Measurements from ENCODE around the gene FOXD2. TPM values are rescaled to one million over a fixed set of nuclear protein-coding genes. Genes with fewer than 3 reads are reported as not detected.

FOXD2 gene
- total RNA-seq, 1 donor from 2014 or later: 0.11 TPM

DNA sequence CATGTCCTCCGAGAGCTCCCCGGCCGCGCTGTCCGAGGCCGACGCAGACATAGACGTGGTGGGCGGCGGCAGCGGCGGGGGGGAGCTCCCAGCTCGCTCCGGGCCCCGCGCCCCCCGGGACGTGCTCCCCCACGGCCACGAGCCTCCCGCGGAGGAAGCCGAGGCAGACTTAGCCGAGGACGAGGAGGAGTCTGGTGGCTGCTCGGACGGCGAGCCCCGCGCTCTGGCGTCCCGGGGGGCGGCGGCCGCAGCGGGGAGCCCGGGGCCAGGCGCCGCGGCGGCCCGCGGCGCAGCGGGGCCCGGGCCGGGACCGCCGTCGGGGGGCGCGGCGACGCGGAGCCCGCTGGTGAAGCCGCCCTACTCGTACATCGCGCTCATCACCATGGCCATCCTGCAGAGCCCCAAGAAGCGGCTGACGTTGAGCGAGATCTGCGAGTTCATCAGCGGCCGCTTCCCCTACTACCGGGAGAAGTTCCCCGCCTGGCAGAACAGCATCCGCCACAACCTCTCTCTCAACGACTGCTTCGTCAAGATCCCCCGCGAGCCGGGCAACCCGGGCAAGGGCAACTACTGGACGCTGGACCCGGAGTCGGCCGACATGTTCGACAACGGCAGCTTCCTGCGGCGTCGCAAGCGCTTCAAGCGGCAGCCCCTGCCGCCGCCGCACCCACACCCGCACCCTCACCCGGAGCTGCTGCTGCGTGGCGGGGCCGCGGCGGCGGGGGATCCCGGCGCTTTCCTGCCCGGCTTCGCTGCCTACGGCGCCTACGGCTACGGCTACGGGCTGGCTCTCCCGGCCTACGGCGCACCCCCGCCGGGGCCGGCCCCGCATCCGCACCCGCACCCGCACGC is 547 bp downstream of the FOXD2 start:
- H3K27me3 Mint-ChIP-seq (ENCODE audit: low read depth): peaks cover 21% of the 10 kb centered on the region
- intact Hi-C loops (cut with micrococcal nuclease): loop anchor here (5.0 to 10.0 kb wide), 3 partner anchors 94 to 951 kb away; partner anchors contain the start of gene DMBX1
- no peaks in the 10 kb centered on the region for H3K9me3 Mint-ChIP-seq
- H3K36me3 Mint-ChIP-seq (ENCODE audit: low read depth): peaks cover 27% of the 10 kb centered on the region
- DNase-seq (ENCODE audit: low spot score): peak; percentile 35
- peak overlapping the region; percentile 12 for H3K27ac Mint-ChIP-seq
- H3K4me3 Mint-ChIP-seq (ENCODE audit: low read depth): peak overlapping the region; percentile 66
- H3K4me1 Mint-ChIP-seq (ENCODE audit: low read depth): peaks cover 18% of the 10 kb centered on the region

DNA sequence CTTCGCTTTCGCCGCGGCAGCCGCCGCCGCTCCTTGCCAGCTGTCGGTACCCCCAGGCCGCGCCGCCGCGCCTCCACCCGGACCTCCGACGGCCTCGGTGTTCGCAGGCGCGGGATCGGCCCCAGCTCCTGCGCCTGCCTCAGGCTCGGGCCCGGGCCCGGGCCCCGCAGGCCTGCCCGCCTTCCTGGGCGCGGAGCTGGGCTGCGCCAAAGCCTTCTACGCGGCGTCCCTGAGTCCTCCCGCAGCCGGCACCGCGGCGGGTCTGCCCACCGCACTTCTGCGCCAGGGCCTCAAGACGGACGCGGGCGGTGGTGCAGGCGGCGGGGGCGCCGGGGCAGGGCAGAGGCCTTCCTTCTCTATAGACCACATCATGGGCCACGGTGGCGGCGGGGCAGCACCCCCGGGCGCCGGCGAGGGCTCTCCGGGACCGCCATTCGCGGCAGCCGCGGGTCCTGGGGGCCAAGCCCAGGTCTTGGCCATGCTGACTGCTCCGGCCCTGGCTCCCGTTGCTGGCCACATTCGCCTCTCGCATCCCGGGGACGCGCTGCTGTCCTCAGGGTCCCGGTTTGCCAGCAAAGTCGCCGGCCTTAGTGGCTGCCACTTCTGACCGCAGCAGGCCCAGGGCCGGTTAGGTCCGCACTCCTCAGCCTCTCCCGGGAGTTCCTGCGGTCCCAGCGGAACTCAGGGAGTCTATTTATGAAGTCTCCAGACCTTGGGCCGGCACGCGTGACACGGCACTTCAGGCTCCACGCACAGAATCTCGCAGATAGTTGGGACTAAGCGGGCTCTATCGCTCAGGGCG is 1.4 kb downstream of the FOXD2 start:
- H3K36me3 Mint-ChIP-seq (ENCODE audit: low read depth): peaks cover 20% of the 10 kb centered on the region
- peaks cover 14% of the 10 kb centered on the region for H3K27me3 Mint-ChIP-seq (ENCODE audit: low read depth)
- intact Hi-C loops (cut with micrococcal nuclease): loop anchor here (5.0 to 10.0 kb wide), 3 partner anchors 93 to 952 kb away; partner anchors contain the start of gene DMBX1
- no peak for DNase-seq (ENCODE audit: low spot score)
- H3K4me1 Mint-ChIP-seq (ENCODE audit: low read depth): peaks cover 16% of the 10 kb centered on the region
- H3K4me3 Mint-ChIP-seq (ENCODE audit: low read depth): peak overlapping the region; percentile 11
- no peak overlapping the region for H3K27ac Mint-ChIP-seq
- H3K9me3 Mint-ChIP-seq: no peaks in the 10 kb centered on the region

DNA sequence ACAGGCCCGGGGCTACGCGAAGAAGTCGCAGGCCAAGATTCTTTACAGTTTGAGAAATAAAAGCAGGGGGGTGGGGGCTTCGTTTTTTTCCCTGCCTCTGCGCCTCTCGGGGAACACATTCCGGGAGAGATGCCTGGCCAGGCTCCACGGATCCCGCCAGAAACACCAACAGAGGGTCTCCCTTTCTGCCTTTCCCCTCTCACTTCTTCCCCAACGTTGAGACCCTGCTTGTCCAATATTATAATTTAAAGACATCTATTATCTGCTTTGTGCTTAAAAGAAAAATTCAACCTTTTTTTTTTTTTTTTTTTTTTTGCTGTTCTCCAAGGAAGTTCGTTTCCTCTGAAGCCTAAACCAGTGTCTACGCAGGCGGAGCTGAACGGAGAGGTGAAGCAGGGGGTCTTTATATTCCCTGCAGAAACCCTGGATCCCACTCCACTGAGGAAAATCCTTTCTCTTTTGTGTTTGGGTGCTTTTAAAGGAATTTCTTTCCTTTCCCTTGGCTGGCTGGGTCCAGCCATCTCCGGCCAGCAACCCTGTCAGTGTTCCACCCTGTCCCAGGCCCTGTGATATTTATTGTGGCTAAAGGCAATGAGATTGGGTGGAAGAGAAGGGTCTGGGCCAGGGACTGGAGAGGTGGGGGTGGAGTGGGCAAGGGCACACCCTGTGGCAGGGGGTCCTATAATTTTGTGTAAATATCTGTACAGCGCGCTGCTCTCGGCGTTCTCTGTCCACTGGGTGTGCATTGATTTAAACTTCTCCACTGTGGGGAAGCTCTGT is 2.2 kb downstream of the FOXD2 start:
- DNase-seq (ENCODE audit: low spot score): no peak
- Mint-ChIP-seq H3K27ac (no peak overlapping the region), H3K36me3 (ENCODE audit: low read depth) (peaks cover 12% of the 10 kb centered on the region), H3K4me1 (ENCODE audit: low read depth) (peaks cover 18% of the 10 kb centered on the region), H3K9me3 (no peaks in the 10 kb centered on the region), H3K27me3 (ENCODE audit: low read depth) (peaks cover 8% of the 10 kb centered on the region), H3K4me3 (ENCODE audit: low read depth) (no peak overlapping the region)
- intact Hi-C loops (cut with micrococcal nuclease): loop anchor here (5.0 to 10.0 kb wide), 3 partner anchors 92 to 953 kb away; partner anchors contain the start of gene DMBX1

DNA sequence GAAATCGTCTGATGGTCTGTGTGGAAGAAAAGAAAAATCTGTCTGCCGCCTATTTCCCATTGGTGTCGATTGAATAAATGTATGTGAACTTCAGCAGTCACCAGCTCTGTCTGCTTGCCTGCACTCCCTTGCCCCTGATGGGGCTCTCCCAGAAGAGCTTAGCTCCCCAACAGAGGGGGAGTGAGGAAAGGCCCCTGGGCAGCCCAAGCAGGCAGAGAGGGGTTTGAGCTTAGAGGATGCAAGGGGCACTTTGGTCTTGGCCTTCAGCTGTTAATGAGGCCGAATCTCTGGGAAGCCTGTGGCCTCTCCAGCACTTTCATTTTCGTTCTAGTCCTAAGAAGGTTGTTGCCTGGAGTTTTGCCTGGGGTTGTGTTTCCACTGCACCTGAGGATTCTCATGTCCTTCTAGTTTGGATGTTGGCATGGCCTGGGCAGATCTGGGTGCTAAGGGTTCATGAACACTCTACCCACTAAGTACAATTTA is 2.8 kb downstream of the FOXD2 start:
- H3K4me1 Mint-ChIP-seq (ENCODE audit: low read depth): peaks cover 20% of the 10 kb centered on the region
- no peak for DNase-seq (ENCODE audit: low spot score)
- intact Hi-C loops (cut with micrococcal nuclease): no loop called here
- no peak overlapping the region for H3K4me3 Mint-ChIP-seq (ENCODE audit: low read depth)
- peaks cover 5% of the 10 kb centered on the region for H3K36me3 Mint-ChIP-seq (ENCODE audit: low read depth)
- H3K9me3 Mint-ChIP-seq: no peaks in the 10 kb centered on the region
- H3K27me3 Mint-ChIP-seq (ENCODE audit: low read depth): peaks cover 14% of the 10 kb centered on the region
- no peak overlapping the region for H3K27ac Mint-ChIP-seq

DNA sequence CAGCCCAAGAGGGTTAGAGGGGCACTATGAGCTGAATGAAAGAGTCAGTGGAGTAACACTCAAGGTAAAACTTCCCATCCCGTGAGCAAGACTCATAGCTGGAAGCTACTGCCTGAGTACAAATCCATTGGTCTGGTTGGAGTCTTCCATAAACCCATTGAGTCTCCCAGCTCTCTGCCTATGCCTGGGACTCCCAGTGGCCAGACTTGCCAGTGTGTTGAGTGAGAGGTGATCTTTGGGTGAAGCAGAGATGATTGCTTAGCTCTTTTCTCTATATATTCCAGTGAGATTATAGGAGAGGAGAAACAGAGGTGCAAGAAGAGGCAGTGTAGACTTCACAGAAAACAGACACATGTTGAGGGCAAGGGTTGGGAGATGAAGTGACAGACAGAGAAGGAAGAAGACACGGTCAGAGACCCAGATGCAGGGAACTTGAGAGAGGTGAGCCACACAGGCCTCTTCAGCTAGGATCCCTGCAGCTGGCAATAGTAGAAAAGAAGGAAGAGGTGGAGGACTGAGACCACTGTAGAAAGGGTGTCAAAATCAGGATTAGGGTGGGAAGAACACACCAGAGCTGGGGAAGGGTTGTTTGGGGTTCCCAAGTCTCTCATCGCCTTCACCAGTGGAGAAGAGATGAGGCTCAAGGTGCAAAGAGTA is 3.7 kb downstream of the FOXD2 start:
- Mint-ChIP-seq H3K4me3 (ENCODE audit: low read depth) (no peak overlapping the region), H3K27ac (no peak overlapping the region), H3K27me3 (ENCODE audit: low read depth) (peaks cover 21% of the 10 kb centered on the region), H3K36me3 (ENCODE audit: low read depth) (no peaks in the 10 kb centered on the region), H3K9me3 (no peaks in the 10 kb centered on the region), H3K4me1 (ENCODE audit: low read depth) (peaks cover 14% of the 10 kb centered on the region)
- DNase-seq (ENCODE audit: low spot score): no peak
- intact Hi-C loops (cut with micrococcal nuclease): no loop called here

DNA sequence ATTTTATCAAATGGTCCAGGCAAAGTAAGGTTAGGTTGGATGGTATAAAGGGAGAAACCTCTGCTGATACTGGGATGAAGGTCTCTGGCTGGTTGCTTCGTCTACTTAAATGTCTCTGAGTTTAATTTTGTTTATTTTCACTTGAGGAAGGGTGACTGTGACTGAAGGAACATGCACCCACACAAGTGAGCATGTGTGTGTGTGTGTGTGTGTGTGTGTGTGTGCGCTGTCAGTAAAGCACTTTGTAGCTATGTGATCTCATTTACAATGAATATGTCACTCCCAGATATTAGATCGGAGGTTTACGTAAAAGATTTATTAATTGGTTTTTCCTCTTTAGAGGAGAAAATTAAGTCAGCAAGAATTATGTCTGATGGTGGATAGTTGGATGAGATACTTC is 4.4 kb downstream of the FOXD2 start:
- Mint-ChIP-seq H3K27ac (no peak overlapping the region), H3K36me3 (ENCODE audit: low read depth) (no peaks in the 10 kb centered on the region), H3K27me3 (ENCODE audit: low read depth) (peaks cover 27% of the 10 kb centered on the region), H3K4me3 (ENCODE audit: low read depth) (no peak overlapping the region), H3K4me1 (ENCODE audit: low read depth) (peaks cover 13% of the 10 kb centered on the region), H3K9me3 (no peaks in the 10 kb centered on the region)
- intact Hi-C loops (cut with micrococcal nuclease): no loop called here
- no peak for DNase-seq (ENCODE audit: low spot score)

DNA sequence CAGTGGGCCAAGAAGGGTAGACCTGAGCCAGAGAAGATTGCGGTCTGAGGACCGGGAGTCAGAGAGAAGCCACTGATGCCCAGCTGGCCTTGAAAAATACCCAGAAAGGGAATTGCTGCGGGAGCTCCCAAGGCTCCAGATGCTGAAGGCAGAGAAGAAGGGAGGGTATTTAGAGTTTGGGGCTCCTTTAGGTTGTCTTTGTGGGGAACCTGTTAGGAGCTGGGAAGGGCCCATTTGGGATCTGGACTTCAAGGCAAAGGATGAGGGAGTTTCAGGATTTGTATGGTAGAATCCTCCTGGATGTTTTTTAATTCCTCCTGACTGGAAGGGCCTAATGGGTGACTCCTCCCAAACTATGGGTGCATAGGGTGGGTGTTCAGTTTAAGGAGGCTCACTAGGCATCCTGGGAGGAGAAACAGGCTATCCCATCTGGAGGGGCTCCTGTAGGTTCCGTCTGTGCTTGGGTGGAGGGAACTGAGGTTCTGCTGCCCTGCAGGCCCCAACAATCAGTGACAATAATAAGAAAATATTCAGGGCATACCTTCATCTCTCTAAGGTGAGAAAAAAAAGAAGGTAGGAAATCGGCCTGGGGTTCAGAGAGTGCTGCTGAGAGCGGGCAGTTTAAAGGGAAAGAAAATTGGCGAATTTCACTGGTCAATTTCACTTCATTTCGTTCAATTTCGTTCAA is 5.1 kb downstream of the FOXD2 start:
- no peaks in the 10 kb centered on the region for H3K9me3 Mint-ChIP-seq
- peaks cover 34% of the 10 kb centered on the region for H3K27me3 Mint-ChIP-seq (ENCODE audit: low read depth)
- DNase-seq (ENCODE audit: low spot score): no peak
- intact Hi-C loops (cut with micrococcal nuclease): no loop called here
- H3K4me3 Mint-ChIP-seq (ENCODE audit: low read depth): no peak overlapping the region
- H3K36me3 Mint-ChIP-seq (ENCODE audit: low read depth): no peaks in the 10 kb centered on the region
- no peak overlapping the region for H3K27ac Mint-ChIP-seq
- peaks cover 13% of the 10 kb centered on the region for H3K4me1 Mint-ChIP-seq (ENCODE audit: low read depth)

DNA sequence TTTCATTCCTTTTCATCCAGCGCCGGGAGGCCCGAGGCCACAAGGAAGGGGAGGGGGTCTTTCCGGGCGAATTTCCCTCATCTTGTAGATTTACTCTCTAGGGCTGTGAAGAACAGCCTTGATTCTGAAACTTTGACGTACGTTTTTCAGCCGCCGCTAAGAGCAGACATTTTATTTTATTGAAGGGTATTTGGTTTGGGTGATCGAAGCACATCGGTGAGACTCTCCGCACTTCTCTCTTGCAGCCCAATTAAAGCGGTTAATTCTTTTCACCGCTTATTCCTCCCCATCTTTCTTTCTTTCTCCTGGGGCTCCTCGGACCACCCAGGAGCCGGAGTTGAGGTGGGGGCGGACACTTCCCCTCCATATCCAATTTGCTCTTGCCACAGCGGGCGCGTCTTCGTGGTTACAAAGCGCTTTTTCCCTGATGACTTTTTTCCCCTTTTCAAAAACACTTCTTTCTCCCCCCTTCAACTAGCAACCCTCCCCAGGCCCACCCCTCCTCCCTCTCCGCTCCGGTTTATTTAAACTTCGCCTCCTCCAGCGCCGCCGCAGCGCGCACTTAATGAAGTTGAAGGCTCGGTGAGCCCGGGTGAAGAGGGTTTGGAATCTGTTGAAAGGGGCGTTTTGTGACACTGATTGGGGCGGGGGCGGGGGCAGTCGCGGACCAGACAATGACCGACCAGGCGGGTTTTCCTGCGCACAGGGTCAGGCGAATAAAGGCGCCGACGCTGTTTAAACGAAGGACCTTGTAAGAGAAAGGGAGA is 5.9 kb downstream of the FOXD2 start:
- intact Hi-C loops (cut with micrococcal nuclease): loop anchor here (2.0 kb wide), 3 partner anchors 27 to 265 kb away; partner anchors contain the start of gene FOXE3
- no peaks in the 10 kb centered on the region for H3K9me3 Mint-ChIP-seq
- peaks cover 13% of the 10 kb centered on the region for H3K4me1 Mint-ChIP-seq (ENCODE audit: low read depth)
- peak overlapping the region; percentile 50 for H3K4me3 Mint-ChIP-seq (ENCODE audit: low read depth)
- H3K27ac Mint-ChIP-seq: peak overlapping the region; percentile 2
- H3K36me3 Mint-ChIP-seq (ENCODE audit: low read depth): no peaks in the 10 kb centered on the region
- DNase-seq (ENCODE audit: low spot score): no peak
- H3K27me3 Mint-ChIP-seq (ENCODE audit: low read depth): peaks cover 38% of the 10 kb centered on the region

DNA sequence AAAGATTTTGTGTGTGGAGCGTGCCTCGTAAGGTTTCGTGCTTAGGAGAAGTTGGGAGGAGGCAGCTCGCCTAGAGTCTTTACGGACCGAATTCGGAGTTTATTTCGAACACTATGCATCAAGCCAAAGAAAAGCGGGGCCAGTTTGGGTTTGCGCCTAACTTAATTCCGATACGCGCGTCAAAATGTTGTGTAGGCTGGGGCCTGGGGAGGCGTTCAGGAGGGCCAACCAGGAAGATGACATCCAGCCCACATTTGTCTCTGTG is 6.4 kb downstream of the FOXD2 start:
- no peak for DNase-seq (ENCODE audit: low spot score)
- H3K4me1 Mint-ChIP-seq (ENCODE audit: low read depth): peaks cover 13% of the 10 kb centered on the region
- H3K36me3 Mint-ChIP-seq (ENCODE audit: low read depth): no peaks in the 10 kb centered on the region
- intact Hi-C loops (cut with micrococcal nuclease): loop anchor here (2.0 kb wide), 3 partner anchors 27 to 265 kb away; partner anchors contain the start of gene FOXE3
- H3K27ac Mint-ChIP-seq: peak overlapping the region; percentile 2
- peaks cover 44% of the 10 kb centered on the region for H3K27me3 Mint-ChIP-seq (ENCODE audit: low read depth)
- H3K9me3 Mint-ChIP-seq: no peaks in the 10 kb centered on the region
- peak overlapping the region; percentile 50 for H3K4me3 Mint-ChIP-seq (ENCODE audit: low read depth)

DNA sequence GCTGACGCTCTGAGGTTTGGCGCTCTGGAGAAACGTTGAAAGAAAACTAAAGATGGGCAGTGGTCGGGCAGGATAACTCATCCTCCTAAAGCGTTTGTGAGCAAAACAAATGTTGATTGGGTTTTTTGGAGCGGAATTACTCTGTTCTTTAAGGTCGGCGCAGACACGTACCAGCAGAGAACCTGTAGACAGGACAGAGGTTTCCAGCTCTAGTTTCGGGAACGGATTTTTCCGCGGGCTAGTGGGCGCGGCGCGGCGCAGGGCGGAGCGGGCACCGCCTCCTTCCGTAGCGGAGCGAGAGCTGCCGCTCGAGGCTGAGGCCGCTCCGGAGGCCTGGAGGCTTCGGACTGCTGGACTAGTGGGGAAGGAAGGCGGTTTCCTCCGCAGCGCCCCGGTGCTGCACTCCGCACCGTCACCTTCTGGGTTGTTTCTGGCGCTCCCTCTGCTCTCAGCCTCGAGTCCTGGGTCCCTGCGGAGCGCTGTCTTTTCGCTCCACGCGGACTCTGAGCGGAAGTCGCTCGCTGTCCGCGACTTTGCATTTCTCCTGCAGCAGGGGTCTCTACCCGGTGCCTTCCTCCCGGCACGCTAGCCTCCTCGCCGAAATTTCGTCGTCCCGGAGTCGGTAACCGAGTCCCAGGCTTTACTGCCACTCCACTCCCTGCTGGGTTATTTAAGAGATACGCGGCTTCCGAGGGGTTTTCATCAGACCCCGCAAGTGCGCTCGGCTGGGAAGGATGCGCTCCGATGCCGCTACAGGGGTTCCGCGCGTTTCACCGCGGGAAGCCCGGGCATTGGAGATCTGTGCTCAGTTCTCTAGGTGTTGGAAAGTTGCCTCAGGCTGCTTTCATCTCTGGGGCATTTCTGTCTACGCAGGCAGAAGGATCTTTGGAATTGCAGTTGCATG is 7.0 kb downstream of the FOXD2 start:
- Mint-ChIP-seq H3K4me3 (ENCODE audit: low read depth) (peak overlapping the region; percentile 50), H3K27ac (peak overlapping the region; percentile 2), H3K4me1 (ENCODE audit: low read depth) (peaks cover 13% of the 10 kb centered on the region), H3K36me3 (ENCODE audit: low read depth) (no peaks in the 10 kb centered on the region), H3K27me3 (ENCODE audit: low read depth) (peaks cover 49% of the 10 kb centered on the region), H3K9me3 (no peaks in the 10 kb centered on the region)
- intact Hi-C loops (cut with micrococcal nuclease): loop anchor here (2.0 kb wide), 3 partner anchors 28 to 264 kb away; partner anchors contain the start of gene FOXE3
- no peak for DNase-seq (ENCODE audit: low spot score)

All from activated T-helper 2 cell treated with anti-CD3 and anti-CD28 coated beads, Interferon-gamma antibody, Interleukin-2, Interleukin-4, amounts not matched to agents 10 μg/mL and 5 μg/mL and 100 μg/mL, durations not matched to agents 14 hours and 24 hours and 36 hours (primary cell).